Activated CD4-positive, alpha-beta memory T cell treated with anti-CD3 and anti-CD28 coated beads for 36 hours (primary cell): ENCODE data around the gene TDO2. TPM values are rescaled to one million over a fixed set of nuclear protein-coding genes. Genes with fewer than 3 reads are reported as not detected.

Experiments
- CTCF ChIA-PET: fragments of 350-600 bp; sonication (Branson Sonifier 250); formaldehyde crosslinking; loops from one replicate; lab custom pipeline; 2021; ENCODE audit warnings: antibody characterized with exemption, inconsistent platforms; lab: Charles Lee
- POLR2A ChIA-PET: fragments of 350-600 bp; sonication (Branson Sonifier 250); formaldehyde crosslinking; loops from one replicate; lab custom pipeline; 2021; ENCODE audit warnings: antibody characterized with exemption; lab: Charles Lee
- DNase-seq: peaks from one replicate; pipeline ENCODE4 v3.0.0-alpha.2; 2020
- H3K27ac Mint-ChIP-seq: one replicate; pipeline ENCODE4 v1.8.0; 2021; ENCODE audit warnings: mixed read lengths
- H3K27me3 Mint-ChIP-seq: one replicate; pipeline ENCODE4 v1.8.0; 2021; ENCODE audit warnings: mixed read lengths
- H3K36me3 Mint-ChIP-seq: one replicate; pipeline ENCODE4 v1.8.0; 2021; ENCODE audit warnings: mixed read lengths
- H3K4me1 Mint-ChIP-seq: one replicate; pipeline ENCODE4 v1.8.0; 2021; ENCODE audit warnings: low read depth, mixed read lengths
- H3K4me3 Mint-ChIP-seq: one replicate; pipeline ENCODE4 v1.8.0; 2021; ENCODE audit warnings: mild to moderate bottlenecking, mixed read lengths
- H3K9me3 Mint-ChIP-seq: one replicate; pipeline ENCODE4 v1.8.0; 2021; ENCODE audit warnings: mixed read lengths
- intact Hi-C: fragments of 100-400 bp; cut with micrococcal nuclease; formaldehyde crosslinking; loops from one replicate; pipeline ENCODE4 v1.15.1; 2023
- total RNA-seq, 2 experiments: library from RNA; stranded (reverse); gene quantifications; one replicate each; pipeline ENCODE4 v1.2.3, GENCODE V29; 2021

The TDO2 gene
- total RNA-seq, 2 experiments from 2014 or later = not detected

- POLR2A ChIA-PET = no interaction called here
- no peak overlapping the region for H3K27ac Mint-ChIP-seq
Measured at GRCh38 chr4:155962767-155963166, 59.3 kb downstream of the TDO2 start.

GRCh38 chr4:155964016-155964891 lies 60.8 kb downstream of the TDO2 start:
- H3K4me1 Mint-ChIP-seq = peaks cover 9% of the 10 kb centered on the region
- intact Hi-C loops = no loop called here
- DNase-seq = no peak
- no peaks in the 10 kb centered on the region for H3K36me3 Mint-ChIP-seq
- H3K4me3 Mint-ChIP-seq = no peak overlapping the region
- CTCF ChIA-PET = interaction anchor here (0.9 kb wide), 1 partner anchor 11 kb away, joined by 3 read pairs; no protein-coding TSS in a partner anchor
- peaks cover 4% of the 10 kb centered on the region for H3K9me3 Mint-ChIP-seq
- H3K27me3 Mint-ChIP-seq = peaks cover 5% of the 10 kb centered on the region
- POLR2A ChIA-PET = no interaction called here
- H3K27ac Mint-ChIP-seq = no peak overlapping the region

More at GRCh38 chr4:155962767-155963166, 59.3 kb downstream of the TDO2 start:
- Mint-ChIP-seq H3K4me3 (no peak overlapping the region), H3K9me3 (no peaks in the 10 kb centered on the region), H3K4me1 (peaks cover 9% of the 10 kb centered on the region), H3K36me3 (no peaks in the 10 kb centered on the region), H3K27me3 (peaks cover 10% of the 10 kb centered on the region)
- intact Hi-C loops = no loop called here
- CTCF ChIA-PET = interaction anchor here (0.8 kb wide), 1 partner anchor 9 kb away, joined by 4 read pairs; the partner anchor contains the start of gene CTSO
- DNase-seq = no peak

GRCh38 chr4:155966171-155966570 lies 62.7 kb downstream of the TDO2 start:
- POLR2A ChIA-PET = no interaction called here
- Mint-ChIP-seq H3K27me3 (peaks cover 1% of the 10 kb centered on the region), H3K36me3 (no peaks in the 10 kb centered on the region), H3K27ac (no peak overlapping the region), H3K4me1 (peaks cover 9% of the 10 kb centered on the region), H3K9me3 (peaks cover 4% of the 10 kb centered on the region), H3K4me3 (no peak overlapping the region)
- intact Hi-C loops = no loop called here
- DNase-seq = no peak
- CTCF ChIA-PET = interaction anchor here (1.0 kb wide), 2 partner anchors 11 to 13 kb away, joined by 3 read pairs; partner anchors contain the start of gene CTSO

GRCh38 chr4:155966731-155967395 lies 63.4 kb downstream of the TDO2 start:
- peaks cover 9% of the 10 kb centered on the region for H3K4me1 Mint-ChIP-seq
- H3K27ac Mint-ChIP-seq = no peak overlapping the region
- ChIA-PET POLR2A (no interaction called here), CTCF (interaction anchor here (1.0 kb wide), 1 partner anchor 11 kb away, joined by 3 read pairs; no protein-coding TSS in a partner anchor)
- H3K4me3 Mint-ChIP-seq = no peak overlapping the region
- intact Hi-C loops = no loop called here
- peaks cover 3% of the 10 kb centered on the region for H3K27me3 Mint-ChIP-seq
- H3K9me3 Mint-ChIP-seq = peaks cover 4% of the 10 kb centered on the region
- no peaks in the 10 kb centered on the region for H3K36me3 Mint-ChIP-seq
- no peak for DNase-seq

Other genes with a start within 250 kb of the TDO2 start
- gene GUCY1A1, start 236.8 kb upstream of the TDO2 start, total RNA-seq = not detected
- under 1 TPM; 0.24 to 0.36 TPM for gene GUCY1B1, start 144.7 kb upstream of the TDO2 start, total RNA-seq
- gene ASIC5, start 37.4 kb upstream of the TDO2 start, total RNA-seq = not detected
- gene CTSO, start 50.2 kb downstream of the TDO2 start, total RNA-seq = 1 to 10 TPM; 2.5 to 2.6 TPM